Fibroblast of mammary gland (primary cell): Measurements from ENCODE around the gene GPR148.
"Not testable (repeated sequence)": the region's sequence is repeated elsewhere in the genome, so short reads cannot be mapped to it uniquely, and the experiment has no call there.

Experiments
- DNase-seq: peaks from one replicate; pipeline ENCODE4 v3.0.0-alpha.2; 2010; ENCODE audit warnings: low read depth
- H3K4me3 ChIP-seq: 2 replicates; pipeline ENCODE4 v1.5.1; 2011; ENCODE audit warnings: low read depth, mild to moderate bottlenecking, low read length, moderate library complexity; ENCODE audit not compliant: control insufficient read depth
- TF ChIP-seq, protein P1 (sequence below): conservative IDR thresholded peaks from 2 replicates; pipeline ENCODE4 v1.5.1; 2011; ENCODE audit warnings: low read depth, low read length, inconsistent platforms; ENCODE audit not compliant: control insufficient read depth, insufficient read depth

Gene GPR148

DNA sequence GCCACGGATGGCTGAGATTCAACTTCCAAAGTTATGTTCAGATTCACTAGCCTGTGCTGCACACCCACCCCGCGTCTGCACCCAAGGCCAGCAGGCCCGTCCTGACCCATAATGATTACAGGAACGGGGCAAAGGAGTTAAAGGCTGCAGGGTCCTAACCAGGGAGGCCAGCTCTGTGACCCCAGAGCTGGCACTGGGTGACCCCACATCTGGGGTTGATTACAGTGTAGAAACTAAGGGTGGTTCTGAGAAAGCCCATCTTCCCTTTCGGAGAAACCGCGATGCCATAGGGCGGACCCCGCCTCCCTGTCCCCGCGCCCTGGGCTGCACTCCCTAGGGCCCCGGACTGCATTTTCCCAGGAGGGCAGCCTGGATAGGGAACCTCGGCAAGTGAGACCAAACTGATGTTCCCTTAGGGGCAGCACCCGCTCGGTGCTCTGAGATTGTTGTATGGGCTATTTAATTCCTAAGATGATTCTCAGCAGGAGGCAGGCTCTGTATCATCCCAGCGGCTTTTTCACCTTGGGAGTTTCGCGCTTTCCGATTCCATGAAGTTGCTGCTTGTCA lies 2.2 kb upstream of the GPR148 start:
- H3K4me3 ChIP-seq = peak overlapping the region; percentile 42
- TF ChIP-seq, protein P1, sequence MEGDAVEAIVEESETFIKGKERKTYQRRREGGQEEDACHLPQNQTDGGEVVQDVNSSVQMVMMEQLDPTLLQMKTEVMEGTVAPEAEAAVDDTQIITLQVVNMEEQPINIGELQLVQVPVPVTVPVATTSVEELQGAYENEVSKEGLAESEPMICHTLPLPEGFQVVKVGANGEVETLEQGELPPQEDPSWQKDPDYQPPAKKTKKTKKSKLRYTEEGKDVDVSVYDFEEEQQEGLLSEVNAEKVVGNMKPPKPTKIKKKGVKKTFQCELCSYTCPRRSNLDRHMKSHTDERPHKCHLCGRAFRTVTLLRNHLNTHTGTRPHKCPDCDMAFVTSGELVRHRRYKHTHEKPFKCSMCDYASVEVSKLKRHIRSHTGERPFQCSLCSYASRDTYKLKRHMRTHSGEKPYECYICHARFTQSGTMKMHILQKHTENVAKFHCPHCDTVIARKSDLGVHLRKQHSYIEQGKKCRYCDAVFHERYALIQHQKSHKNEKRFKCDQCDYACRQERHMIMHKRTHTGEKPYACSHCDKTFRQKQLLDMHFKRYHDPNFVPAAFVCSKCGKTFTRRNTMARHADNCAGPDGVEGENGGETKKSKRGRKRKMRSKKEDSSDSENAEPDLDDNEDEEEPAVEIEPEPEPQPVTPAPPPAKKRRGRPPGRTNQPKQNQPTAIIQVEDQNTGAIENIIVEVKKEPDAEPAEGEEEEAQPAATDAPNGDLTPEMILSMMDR = no peak
- no peak for DNase-seq

DNA sequence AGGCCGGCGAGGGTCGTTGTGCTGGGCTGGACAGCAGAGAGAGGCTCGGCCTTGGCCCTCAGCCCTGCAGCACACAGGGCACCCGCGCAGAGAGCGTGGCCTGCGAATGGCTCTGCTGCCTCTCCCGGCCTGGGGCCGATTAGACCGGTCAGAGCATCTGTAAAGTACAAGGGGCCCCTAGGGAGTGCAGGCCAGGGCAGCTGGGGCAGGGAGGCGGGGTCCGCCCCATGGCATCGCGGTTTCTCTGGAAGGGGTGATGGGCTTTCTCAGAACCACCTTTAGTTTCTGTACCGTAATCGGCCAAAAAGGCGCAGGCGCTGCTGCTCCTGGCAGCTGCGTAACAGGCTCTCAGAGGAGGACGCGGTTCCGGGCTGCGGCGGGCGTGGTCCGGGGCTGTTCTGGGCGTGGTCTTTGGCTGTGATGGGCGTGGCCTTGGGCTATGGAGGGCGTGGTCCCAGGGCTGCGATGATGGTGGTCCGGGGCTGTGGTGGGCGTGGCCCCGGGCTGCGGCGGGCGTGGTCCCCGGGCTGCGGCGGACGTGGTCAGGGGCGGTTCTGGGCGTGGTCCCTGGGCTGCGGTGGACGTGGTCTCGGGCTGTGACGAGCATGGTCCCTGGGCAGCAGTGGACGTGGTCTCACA lies 1.5 kb upstream of the GPR148 start:
- peak; percentile 60 for DNase-seq
- TF ChIP-seq, protein P1 = no peak
- peak overlapping the region; percentile 42 for H3K4me3 ChIP-seq

DNA sequence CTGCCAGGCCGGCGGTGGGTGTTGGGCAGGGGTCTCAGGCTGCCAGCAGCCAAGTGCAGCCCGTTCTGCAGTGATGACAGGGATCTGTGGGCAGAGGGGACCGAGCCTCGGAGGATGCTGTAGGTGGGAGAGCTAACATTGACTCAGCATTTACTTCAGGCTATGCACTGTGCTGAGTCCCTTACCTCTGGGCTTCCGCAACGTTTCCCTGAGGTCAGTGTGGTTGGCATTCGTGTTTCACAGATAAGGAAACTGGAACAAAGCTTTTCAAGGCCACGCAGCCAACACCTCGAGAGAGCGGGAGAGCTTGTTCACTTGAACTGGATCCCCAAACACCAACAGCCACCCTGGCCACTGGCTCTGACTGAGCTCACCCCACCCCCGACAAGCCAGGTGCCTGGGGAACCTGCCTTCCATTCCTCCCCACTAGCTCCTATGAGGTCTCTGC lies 839 bp upstream of the GPR148 start:
- DNase-seq = no peak
- TF ChIP-seq, protein P1 = no peak
- no peak overlapping the region for H3K4me3 ChIP-seq

DNA sequence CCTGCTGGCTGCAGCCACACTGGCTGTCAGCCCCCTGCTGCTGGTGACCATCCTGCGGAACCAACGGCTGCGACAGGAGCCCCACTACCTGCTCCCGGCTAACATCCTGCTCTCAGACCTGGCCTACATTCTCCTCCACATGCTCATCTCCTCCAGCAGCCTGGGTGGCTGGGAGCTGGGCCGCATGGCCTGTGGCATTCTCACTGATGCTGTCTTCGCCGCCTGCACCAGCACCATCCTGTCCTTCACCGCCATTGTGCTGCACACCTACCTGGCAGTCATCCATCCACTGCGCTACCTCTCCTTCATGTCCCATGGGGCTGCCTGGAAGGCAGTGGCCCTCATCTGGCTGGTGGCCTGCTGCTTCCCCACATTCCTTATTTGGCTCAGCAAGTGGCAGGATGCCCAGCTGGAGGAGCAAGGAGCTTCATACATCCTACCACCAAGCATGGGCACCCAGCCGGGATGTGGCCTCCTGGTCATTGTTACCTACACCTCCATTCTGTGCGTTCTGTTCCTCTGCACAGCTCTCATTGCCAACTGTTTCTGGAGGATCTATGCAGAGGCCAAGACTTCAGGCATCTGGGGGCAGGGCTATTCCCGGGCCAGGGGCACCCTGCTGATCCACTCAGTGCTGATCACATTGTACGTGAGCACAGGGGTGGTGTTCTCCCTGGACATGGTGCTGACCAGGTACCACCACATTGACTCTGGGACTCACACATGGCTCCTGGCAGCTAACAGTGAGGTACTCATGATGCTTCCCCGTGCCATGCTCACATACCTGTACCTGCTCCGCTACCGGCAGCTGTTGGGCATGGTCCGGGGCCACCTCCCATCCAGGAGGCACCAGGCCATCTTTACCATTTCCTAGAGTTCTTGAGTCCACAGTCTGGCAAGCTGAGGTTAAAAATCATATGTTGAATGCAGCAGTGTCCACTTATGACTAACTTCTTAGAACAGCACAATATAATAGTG lies 741 bp downstream of the GPR148 start:
- TF ChIP-seq, protein P1 = no peak
- DNase-seq = no peak
- H3K4me3 ChIP-seq = no peak overlapping the region

DNA sequence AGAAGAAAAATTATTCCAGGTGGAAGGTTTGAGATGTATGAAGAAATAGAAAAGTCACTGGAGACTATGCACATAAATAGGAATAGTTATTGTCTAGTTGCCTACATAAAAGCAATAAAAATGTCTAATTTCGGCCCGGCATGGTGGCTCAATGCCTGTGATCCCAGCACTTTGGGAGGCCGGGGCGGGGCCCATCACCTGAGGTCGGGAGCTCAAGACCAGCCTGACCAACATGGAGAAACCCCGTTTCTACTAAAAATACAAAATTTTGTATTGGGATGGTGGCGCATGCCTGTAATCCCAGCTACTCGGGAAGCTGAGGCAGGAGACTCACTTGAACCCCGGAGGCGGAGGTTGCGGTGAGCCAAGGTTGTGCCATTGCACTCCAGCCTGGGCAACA lies 3.4 kb downstream of the GPR148 start:
- H3K4me3 ChIP-seq = not testable (repeated sequence)

DNA sequence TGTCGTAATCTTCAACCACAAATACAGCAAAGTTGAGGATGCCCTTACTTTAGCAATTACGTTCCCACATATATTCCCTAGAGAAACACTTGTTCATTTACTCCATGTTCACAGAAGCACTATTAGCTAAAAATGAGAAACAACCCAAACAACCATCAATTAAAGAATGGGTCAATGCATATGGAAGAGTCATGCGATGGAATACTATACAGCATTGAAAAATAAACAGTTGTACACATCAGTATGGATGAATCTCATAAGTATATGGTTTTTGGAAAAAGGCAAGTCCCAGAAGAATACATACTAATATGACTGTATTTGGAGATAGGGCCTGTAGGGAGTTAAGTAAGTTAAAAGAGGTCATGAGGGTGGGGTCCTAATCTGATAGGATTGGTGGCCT lies 6.3 kb downstream of the GPR148 start:
- TF ChIP-seq, protein P1 = no peak

More for the DNA sequence above, 3.4 kb downstream of the GPR148 start:
- not testable (repeated sequence) for DNase-seq

DNA sequence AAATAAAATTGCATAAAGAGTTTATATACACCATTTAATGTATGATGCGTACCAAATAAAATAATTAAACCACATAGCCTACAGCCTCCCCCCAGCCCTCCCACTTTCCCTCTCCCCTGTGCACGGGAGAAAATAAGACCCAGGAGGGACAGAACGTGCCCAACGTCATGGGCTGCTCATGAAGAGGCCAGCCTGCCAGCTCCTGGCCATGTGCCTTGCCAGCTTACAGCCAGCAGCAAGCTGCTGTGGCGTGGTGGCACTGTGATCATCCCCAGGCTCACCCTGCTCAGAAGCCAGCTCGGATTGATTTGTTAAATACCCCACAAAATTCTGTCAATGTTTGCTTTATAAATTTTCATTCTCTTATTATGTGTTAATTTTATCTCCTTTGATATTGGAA lies 7.6 kb downstream of the GPR148 start:
- no peak overlapping the region for H3K4me3 ChIP-seq
- TF ChIP-seq, protein P1 = no peak
- DNase-seq = no peak

More for the DNA sequence above, 6.3 kb downstream of the GPR148 start:
- no peak overlapping the region for H3K4me3 ChIP-seq
- DNase-seq = no peak
